NCI-H524 treated with DMSO at 0.1 percent for 48 hours (cell line): ENCODE data around the gene CLDN9.

Source experiments
- DNase-seq: peaks from one replicate; lab custom pipeline; 2025; lab: John Stamatoyannopoulos, UW

Gene CLDN9

GRCh38 chr16:3019594-3020246 is 7.0 kb downstream of the CLDN9 start:
- no peak for DNase-seq

- no peak for DNase-seq
Observed at GRCh38 chr16:3020247-3020603, 7.5 kb downstream of the CLDN9 start, which contains the start of gene TNFRSF12A. Gene TNFRSF12A (plus strand): TSS chr16:3020368. CDS start chr16:3020398, 30 bp downstream.

- DNase-seq, result no peak
Observed at GRCh38 chr16:3020604-3021448, 8.1 kb downstream of the CLDN9 start.

GRCh38 chr16:3021449-3022207 is 8.9 kb downstream of the CLDN9 start:
- DNase-seq, result no peak

- DNase-seq, result no peak
Observed at GRCh38 chr16:3022208-3022683, 9.5 kb downstream of the CLDN9 start.

- no peak for DNase-seq
Observed at GRCh38 chr16:3022684-3023414, 10.1 kb downstream of the CLDN9 start.

- no peak for DNase-seq
Observed at GRCh38 chr16:3023415-3023668, 10.6 kb downstream of the CLDN9 start.

- peak; percentile 82 for DNase-seq
Observed at GRCh38 chr16:3023669-3024478, 11.2 kb downstream of the CLDN9 start, which contains the start of the genes HCFC1R1 and THOC6. Gene HCFC1R1 (minus strand): TSS chr16:3023942. CDS start chr16:3023941, 1 bp downstream. Gene THOC6 (plus strand): TSS chr16:3024035. CDS start chr16:3024327, 292 bp downstream.

GRCh38 chr16:3025032-3026002 is 12.6 kb downstream of the CLDN9 start:
- DNase-seq, result no peak

GRCh38 chr16:3026003-3026378 is 13.3 kb downstream of the CLDN9 start:
- DNase-seq, result no peak

GRCh38 chr16:3026609-3027488 is 14.1 kb downstream of the CLDN9 start:
- DNase-seq, result no peak

GRCh38 chr16:3027489-3027795 is 14.7 kb downstream of the CLDN9 start:
- no peak for DNase-seq

GRCh38 chr16:3027983-3028715 is 15.4 kb downstream of the CLDN9 start:
- DNase-seq, result no peak

- no peak for DNase-seq
Observed at GRCh38 chr16:3028716-3029319, 16.1 kb downstream of the CLDN9 start.

- DNase-seq, result no peak
Observed at GRCh38 chr16:3029491-3030221, 16.9 kb downstream of the CLDN9 start.

GRCh38 chr16:3030222-3031212 is 17.8 kb downstream of the CLDN9 start:
- DNase-seq, result no peak
